ELR (cell line): ENCODE data around the gene WIPI1.
"Not testable (repeated sequence)": the region's sequence is repeated elsewhere in the genome, so short reads cannot be mapped to it uniquely, and the experiment has no call there.

ENCODE experiments used
- DNase-seq: peaks from one replicate; pipeline ENCODE4 v3.0.0-alpha.2; 2015; ENCODE audit warnings: low read depth

The WIPI1 gene

DNA sequence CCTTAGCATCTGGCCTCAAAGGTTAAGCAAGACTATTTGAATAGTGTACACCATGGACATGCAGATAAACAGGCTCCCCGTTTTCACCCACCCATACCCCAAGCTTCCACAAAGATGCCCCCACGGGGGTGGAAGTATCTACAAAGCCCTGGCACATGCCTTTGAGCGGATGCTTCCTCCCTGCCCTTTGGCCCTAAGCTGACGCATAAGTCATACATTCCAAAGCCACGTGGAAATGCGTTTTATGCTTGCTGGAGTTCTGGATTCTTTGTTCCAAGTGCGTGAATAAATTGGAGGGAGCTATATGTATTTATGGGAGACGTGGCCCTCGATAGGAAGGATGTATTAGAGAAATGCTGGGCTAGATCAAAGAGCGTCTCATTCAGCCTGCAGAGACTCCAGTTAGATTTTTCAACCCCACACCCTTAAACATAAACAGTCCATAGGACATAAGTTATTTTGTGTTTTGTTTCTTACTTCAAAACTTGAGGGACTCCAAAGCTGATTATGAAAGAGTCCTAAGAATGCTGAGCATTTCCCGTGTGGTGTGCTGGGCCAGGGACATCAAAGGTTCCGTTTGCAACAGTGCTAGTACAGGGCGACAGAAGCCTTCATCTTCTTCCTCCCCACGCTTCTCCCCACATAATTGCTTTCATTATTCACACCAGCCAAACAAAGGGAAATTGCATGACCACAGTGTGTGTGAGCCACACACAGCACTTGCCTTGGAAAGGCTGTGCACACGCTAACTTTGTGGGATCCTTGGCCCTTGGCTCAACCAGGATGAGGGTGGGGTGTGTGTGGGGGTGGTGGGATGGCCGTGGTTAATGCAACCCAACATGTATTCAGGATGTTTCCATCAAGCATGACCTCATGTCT is 73.6 kb downstream of the WIPI1 start:
- DNase-seq = peak; percentile 97

- DNase-seq = no peak
Measured at GRCh38 chr17:68383120-68383442, 74.2 kb downstream of the WIPI1 start.

DNA sequence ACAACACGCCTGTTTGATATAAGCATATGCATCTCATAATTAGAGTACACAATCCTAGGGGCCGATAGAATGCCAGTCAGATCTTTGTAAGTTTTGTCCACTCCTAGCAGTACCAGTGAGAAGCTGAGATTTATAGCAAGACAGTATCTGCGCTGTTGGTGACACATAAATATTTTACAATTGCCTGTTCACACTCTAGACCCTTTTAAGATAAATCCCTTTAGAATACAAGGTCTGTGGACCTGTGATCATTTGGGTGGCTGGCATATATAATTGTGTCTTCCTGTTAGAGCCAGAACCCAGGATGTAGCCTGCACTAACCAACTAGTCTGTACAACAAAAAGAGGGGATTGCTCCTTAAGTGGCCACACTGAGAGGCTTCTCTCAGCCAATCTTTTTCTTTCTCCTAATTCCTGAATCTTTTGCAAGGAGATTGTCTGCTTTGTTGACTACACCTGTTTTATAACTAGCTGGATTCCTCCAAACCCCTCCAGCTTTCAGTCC is 74.7 kb downstream of the WIPI1 start:
- peak; percentile 35 for DNase-seq

- DNase-seq = peak; percentile 100
Measured at GRCh38 chr17:68381076-68381900, 76.0 kb downstream of the WIPI1 start.

DNA sequence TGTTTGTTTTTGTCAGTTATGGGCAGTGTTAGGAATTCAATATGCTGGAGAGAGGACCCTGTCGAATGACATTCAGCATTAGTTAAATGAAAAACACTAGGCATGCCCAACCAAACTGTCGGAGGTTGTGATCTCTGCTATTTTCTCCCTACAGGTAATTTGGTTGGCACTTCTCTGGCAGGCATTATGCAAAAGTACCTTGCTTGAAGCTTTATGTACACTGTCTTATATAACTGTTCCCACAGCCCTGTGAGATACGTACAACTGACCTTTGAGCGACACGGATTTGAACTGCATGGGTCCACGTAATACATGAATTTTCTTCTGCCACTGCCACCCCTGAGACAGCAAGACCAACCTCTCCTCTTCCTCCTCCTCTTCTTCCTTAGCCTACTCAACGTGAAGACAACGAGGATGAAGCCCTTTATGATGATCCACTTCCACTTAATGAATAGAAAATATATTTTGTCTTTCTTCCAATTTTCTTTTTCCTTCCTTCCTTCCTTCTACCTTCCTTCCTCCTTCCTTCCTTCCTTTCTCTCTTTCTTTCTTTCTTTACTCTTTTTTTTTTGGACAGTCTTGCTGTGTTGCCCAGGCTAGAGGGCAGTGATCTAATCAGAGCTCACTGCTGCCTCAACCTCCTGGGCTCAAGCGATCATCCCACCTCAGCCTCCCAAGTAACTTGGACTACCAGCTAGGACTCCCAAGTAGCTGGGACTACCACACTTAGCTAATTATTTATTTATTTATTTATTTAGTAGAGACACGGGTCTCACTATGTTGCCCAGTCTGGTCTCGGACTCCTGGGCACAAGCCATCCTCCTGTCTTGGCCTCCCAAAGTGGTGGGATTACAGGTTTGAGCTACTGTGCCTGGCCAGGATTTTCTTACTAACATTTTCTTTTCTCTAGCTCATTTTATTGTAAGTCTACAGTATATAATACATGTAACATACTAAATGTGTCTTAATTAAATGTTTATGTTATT is 77.3 kb downstream of the WIPI1 start:
- no peak for DNase-seq

DNA sequence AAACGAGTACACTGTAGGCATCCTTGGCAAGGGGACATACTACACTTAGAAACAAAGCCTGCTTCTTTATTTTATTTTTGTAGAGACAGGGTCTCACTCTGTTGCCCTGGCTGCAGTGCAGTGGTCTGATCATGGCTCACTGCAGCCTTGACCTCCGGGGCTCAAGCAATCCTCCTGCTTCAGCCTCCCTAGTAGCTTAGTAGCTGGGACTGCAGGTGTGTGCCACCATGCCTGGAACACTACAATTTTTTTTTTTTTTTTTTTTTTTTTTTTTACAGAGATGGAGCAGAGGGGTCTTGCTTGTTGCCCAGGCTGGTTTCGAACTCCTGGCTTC is 78.2 kb downstream of the WIPI1 start:
- no peak for DNase-seq

DNA sequence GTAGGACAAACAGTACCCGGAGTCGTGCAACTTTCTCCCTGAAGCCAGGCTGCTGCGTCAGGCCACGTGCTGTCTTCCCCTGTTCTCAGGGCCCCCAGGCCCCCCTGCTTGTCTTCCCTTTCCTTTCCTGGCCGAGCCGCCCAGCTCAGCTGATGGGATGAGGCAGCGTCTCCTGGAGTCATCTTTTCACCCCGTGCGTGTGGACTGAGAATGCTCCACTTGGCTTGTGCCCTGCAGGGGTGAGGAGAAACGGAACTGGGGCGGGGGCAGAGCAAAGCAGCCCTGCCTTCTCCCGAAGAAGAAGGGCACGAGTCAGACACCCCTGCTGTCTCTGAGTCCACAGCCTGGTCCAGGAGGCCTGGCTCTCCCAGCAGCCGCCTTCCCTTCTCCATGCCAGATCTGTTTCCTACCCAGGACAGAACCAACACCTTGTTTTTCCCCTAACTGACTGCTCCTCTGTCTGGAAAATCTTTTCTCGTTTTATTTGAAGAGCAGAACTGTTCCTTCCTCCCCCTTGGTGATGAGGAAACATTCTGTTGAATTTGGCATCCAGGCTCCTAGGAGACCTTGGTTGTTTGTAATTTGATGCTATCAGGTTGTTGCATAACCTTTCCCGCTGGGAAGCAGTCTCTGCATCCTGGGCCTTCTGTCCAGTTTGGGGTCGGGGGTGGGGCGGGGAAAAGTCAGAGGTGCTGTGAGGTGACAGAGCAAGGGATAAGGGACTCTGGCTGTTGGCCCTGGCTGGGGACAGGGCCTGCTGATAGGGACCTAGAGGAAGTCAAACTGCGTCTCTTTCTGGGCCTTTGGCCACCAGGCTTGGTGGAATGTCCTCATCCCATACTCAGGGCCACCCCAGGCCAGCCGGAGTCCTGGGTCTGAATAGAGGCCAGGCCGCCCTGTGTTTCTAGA is 78.8 kb downstream of the WIPI1 start:
- peak; percentile 97 for DNase-seq

- no peak for DNase-seq
Measured at GRCh38 chr17:68377771-68378267, 79.5 kb downstream of the WIPI1 start.

DNA sequence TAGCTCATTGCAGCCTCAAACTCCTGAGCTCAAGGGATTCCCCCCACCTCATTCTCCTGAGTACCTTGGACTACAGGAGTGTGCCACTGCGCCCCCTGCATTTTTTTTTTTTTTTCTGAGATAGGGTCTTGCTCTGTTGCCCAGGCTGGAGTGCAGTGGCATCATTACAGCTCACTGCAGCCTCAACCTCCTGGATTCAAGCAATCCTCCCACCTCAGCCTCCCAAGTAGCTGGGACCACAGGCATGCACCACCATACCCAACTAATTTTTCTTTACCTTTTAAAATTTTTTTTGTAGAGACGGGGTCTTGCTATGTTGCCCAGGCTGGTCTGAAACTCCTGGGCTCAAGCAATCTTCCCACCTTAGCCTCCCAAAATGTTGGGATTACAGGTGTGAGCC is 81.1 kb downstream of the WIPI1 start:
- not testable (repeated sequence) for DNase-seq

- DNase-seq = no peak
Measured at GRCh38 chr17:68375566-68375965, 81.7 kb downstream of the WIPI1 start.
